HepG2 (cell line): ENCODE measurements around the gene XPO5. TPM values are rescaled to one million over a fixed set of nuclear protein-coding genes. Genes with fewer than 3 reads are reported as not detected.
A peak's percentile ranks its signal among the peaks of the same experiment; 100 is the strongest.

Experiments used
- HIVEP1 ChIP-seq: sonication (generic); formaldehyde crosslinking; IDR thresholded peaks from 2 replicates; pipeline ENCODE4 v1.4.0; 2020; ENCODE audit warnings: mild to moderate bottlenecking, missing genetic modification reagents
- MAF1 ChIP-seq: sonication (generic); formaldehyde crosslinking; IDR thresholded peaks from 2 replicates; pipeline ENCODE4 v1.5.0; 2020; ENCODE audit warnings: missing genetic modification reagents, borderline replicate concordance
- MAFF ChIP-seq: IDR thresholded peaks from 2 replicates; pipeline ENCODE4 v1.6.1; 2011; ENCODE audit warnings: low read depth, low read length, improper control_type of control experiment
- PBX3 ChIP-seq: sonication (generic); formaldehyde crosslinking; IDR thresholded peaks from 2 replicates; pipeline ENCODE4 v1.8.1; 2023; ENCODE audit warnings: missing genetic modification reagents, inconsistent platforms, borderline replicate concordance
- SMAD9 ChIP-seq: sonication (generic); formaldehyde crosslinking; IDR thresholded peaks from 2 replicates; pipeline ENCODE4 v1.5.1; 2020; ENCODE audit warnings: mild to moderate bottlenecking, missing genetic modification reagents
- TBX3 ChIP-seq: fragments of 450-650 bp; IDR thresholded peaks from 2 replicates; pipeline ENCODE4 v1.6.1; 2017; ENCODE audit warnings: antibody characterized with exemption, mild to moderate bottlenecking, inconsistent platforms, borderline replicate concordance
- TFDP1 ChIP-seq: IDR thresholded peaks from 2 replicates; pipeline ENCODE4 v1.6.1; 2016; ENCODE audit warnings: missing compliant biosample characterization, missing genetic modification reagents, borderline replicate concordance
- XRCC5 ChIP-seq: fragments of 200-400 bp; formaldehyde crosslinking; optimal IDR thresholded peaks from 2 replicates; pipeline ENCODE3; 2017; ENCODE audit warnings: mild to moderate bottlenecking, low read length
- ZC3H13 ChIP-seq: sonication (generic); formaldehyde crosslinking; IDR thresholded peaks from 2 replicates; pipeline ENCODE4 v1.8.1; 2023; ENCODE audit warnings: mild to moderate bottlenecking, missing genetic modification reagents, moderate library complexity
- ZNF253 ChIP-seq: sonication (generic); formaldehyde crosslinking; IDR thresholded peaks from 2 replicates; pipeline ENCODE4 v1.8.0; 2022; ENCODE audit warnings: mild to moderate bottlenecking, missing genetic modification reagents, borderline replicate concordance
- ZNF30 ChIP-seq: sonication (generic); formaldehyde crosslinking; IDR thresholded peaks from 2 replicates; pipeline ENCODE4 v1.5.0; 2020; ENCODE audit warnings: mild to moderate bottlenecking, missing genetic modification reagents
- ZNF407 ChIP-seq: sonication (generic); formaldehyde crosslinking; IDR thresholded peaks from one replicate; pipeline ENCODE4 v1.5.1; 2020; ENCODE audit warnings: mild to moderate bottlenecking, missing genetic modification reagents; ENCODE audit errors: not compliant biosample characterization
- ZNF44 ChIP-seq: sonication (generic); formaldehyde crosslinking; IDR thresholded peaks from 2 replicates; pipeline ENCODE4 v1.5.1; 2020; ENCODE audit warnings: mild to moderate bottlenecking, missing genetic modification reagents
- ZNF556 ChIP-seq: sonication (generic); formaldehyde crosslinking; IDR thresholded peaks from 2 replicates; pipeline ENCODE4 v1.4.0; 2020; ENCODE audit warnings: mild to moderate bottlenecking, missing genetic modification reagents, borderline replicate concordance
- ZNF558 ChIP-seq: sonication (generic); formaldehyde crosslinking; IDR thresholded peaks from 2 replicates; pipeline ENCODE4 v1.9.0; 2022; ENCODE audit warnings: mild to moderate bottlenecking, missing genetic modification reagents, borderline replicate concordance
- ZNF746 ChIP-seq: sonication (generic); formaldehyde crosslinking; IDR thresholded peaks from 2 replicates; pipeline ENCODE4 v1.8.0; 2022; ENCODE audit warnings: mild to moderate bottlenecking, missing genetic modification reagents
- ZNF773 ChIP-seq: sonication (generic); formaldehyde crosslinking; IDR thresholded peaks from 2 replicates; pipeline ENCODE4 v1.4.0; 2020; ENCODE audit warnings: missing genetic modification reagents, borderline replicate concordance
- ZNF775 ChIP-seq: sonication (generic); formaldehyde crosslinking; IDR thresholded peaks from 2 replicates; pipeline ENCODE4 v1.4.0; 2020; ENCODE audit warnings: missing genetic modification reagents, mild to moderate bottlenecking, moderate library complexity, borderline replicate concordance
- ZNF776 ChIP-seq: sonication (generic); formaldehyde crosslinking; IDR thresholded peaks from 2 replicates; pipeline ENCODE4 v1.4.0; 2020; ENCODE audit warnings: mild to moderate bottlenecking, missing genetic modification reagents
- polyA plus RNA-seq, 8 experiments: library from polyadenylated mRNA; depleted of rRNA in 3 of 8; stranded (reverse) in 7 of 8; unstranded in 1 of 8; fragments of >200 nt; fragmentation: Illumina TruSeq in 4 of 8; extraction: Trizol in 4 of 8; gene quantifications; 2 replicates each; pipeline versions ENCODE4 v1.2.1 to v1.2.3, GENCODE V29; 2011 to 2016; ENCODE audit warnings: low read depth in 4 of 8, missing spikeins in 1 of 8, mixed read lengths in 1 of 8; ENCODE audit not compliant: insufficient read depth in 1 of 8
- total RNA-seq, 5 experiments: library from RNA; depleted of rRNA; stranded (reverse); fragments of >200 nt; fragmentation: Illumina TruSeq; extraction: Trizol; gene quantifications; 2 replicates each; pipeline ENCODE4 v1.2.3, GENCODE V29; 2016; ENCODE audit warnings: low read depth in 1 of 5

Gene XPO5
- total and polyA plus RNA-seq, 2 of the 13 experiments (the other 11 are each of a cell fraction or from before 2014, with no cell fraction given): 52.2 to 68.0 TPM

- TF ChIP-seq TFDP1 (CRISPR knock-in tag) (no peak; the same call in 1 of the 2 replicates), ZNF775 (CRISPR knock-in tag) (no peak), TBX3 (no peak), PBX3 (no peak; the same call in 1 of the 2 replicates), ZNF776 (CRISPR knock-in tag) (peak; percentile 70; the same call in 1 of the 2 replicates), MAFF (no peak), MAF1 (peak; percentile 62; the same call in 1 of the 2 replicates), ZNF44 (CRISPR knock-in tag) (no peak; the same call in none of the 2 replicates), XRCC5 (peak; percentile 92), ZNF773 (CRISPR knock-in tag) (peak; percentile 36; the same call in 1 of the 2 replicates), HIVEP1 (CRISPR knock-in tag) (peak; percentile 95), ZNF30 (CRISPR knock-in tag) (no peak), SMAD9 (CRISPR knock-in tag) (no peak), ZNF253 (CRISPR knock-in tag) (no peak), ZNF558 (CRISPR knock-in tag) (no peak), ZC3H13 (CRISPR knock-in tag) (peak; percentile 84; the same call in 1 of the 2 replicates), ZNF407 (peak; percentile 88), ZNF556 (CRISPR knock-in tag) (peak; percentile 86; the same call in 1 of the 2 replicates), ZNF746 (CRISPR knock-in tag) (peak; percentile 83; the same call in 1 of the 2 replicates)
Observed at GRCh38 chr6:43516697-43517504, 58.9 kb downstream of the XPO5 start, which contains the start of the genes POLR1C and YIPF3 (continued).
